AG08396 (cell line): ENCODE data around the gene ZNF319.
A peak's percentile ranks its signal among the peaks of the same experiment; 100 is the strongest.

ENCODE experiments used
- DNase-seq: peaks from one replicate; pipeline ENCODE4 v3.0.0; 2012; ENCODE audit warnings: low spot score, mixed read lengths

Gene ZNF319

DNA sequence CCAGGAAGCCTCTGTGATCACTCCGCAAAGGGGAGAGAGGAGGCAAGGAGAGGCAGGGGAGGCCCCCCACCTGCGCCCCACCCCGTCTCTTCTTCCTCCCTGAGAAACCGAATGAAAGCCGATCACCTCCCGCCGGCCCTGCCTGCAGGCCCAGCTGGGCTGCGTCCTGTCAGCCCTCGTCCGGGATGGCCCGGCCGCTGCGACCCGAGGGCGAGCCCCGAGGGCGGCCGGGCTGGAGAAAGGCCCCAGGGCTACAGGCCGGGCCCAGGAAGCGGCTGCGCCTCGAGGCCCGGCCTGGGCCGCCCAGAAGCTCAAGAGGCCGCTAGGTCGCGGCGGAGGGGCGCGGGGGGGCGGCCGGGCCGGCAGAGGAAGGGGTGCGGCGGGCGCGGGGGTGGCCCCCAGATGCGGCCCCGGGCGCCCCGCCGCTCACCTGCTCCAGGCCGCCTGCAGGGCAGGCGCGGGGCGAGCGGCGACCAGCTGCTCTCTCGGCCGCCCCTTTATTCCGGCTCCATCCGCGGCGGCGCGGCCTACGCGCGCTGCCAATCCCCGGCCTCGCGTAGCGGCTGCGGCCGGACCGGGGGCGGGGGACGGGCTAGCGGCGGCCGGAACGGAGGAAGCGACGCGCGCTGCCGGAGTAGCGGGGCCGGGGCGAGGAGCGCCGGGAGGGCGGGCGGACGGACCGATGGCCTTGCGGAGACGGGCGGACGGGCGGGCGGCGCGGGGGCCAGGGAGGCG, at the start of gene ZNF319:
Gene ZNF319, minus strand, starts transcription at position 702 of the 735 bp plus-strand sequence. CDS start 2,407 bp downstream, outside the sequence.
- DNase-seq, result peak; percentile 69

DNA sequence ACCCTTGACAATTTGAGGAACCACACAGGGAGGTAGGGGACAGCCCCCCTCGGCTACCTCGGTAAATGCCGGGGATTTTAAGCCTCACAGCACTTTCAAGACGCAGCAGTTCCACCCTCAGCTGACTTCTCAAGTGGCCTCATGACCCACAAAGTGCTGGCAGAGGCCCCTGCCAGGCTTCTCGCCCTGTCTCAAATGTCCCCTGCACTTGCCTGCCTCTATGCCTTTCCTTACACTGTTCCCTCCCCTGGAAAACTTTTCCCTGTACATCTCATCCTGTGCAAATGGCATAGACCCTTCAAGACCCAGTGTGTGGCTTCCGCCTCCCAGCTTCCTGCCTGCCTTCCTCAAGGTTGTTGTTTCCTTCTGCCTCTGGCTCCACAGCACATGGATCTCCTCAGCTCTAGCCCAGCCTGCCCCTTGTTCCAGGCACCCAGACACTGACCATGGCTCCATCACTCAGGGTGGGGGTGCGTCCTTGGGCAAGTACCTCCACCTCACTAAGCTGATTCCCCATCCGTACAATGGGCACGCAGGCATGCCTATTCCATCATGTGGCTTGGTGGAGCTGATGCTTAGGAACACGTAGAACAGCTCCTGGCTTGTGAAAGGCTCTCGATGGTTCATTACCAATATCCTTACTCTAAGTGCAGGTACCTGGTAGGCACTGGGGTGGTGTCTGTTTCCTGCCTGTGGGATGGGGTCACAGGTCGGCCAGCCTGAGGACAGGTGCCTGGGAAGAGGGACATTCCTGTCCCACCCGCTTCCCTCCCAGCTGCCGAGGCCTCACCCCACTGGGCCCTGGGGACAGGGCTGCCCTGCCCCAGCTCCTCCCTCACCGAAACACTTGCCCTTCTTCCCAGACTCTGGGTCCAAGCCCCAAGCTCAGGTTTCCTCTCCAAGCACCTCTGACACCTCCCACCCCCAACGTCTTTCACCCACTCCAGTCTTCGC, 49.0 kb upstream of the ZNF319 start:
- no peak for DNase-seq

DNA sequence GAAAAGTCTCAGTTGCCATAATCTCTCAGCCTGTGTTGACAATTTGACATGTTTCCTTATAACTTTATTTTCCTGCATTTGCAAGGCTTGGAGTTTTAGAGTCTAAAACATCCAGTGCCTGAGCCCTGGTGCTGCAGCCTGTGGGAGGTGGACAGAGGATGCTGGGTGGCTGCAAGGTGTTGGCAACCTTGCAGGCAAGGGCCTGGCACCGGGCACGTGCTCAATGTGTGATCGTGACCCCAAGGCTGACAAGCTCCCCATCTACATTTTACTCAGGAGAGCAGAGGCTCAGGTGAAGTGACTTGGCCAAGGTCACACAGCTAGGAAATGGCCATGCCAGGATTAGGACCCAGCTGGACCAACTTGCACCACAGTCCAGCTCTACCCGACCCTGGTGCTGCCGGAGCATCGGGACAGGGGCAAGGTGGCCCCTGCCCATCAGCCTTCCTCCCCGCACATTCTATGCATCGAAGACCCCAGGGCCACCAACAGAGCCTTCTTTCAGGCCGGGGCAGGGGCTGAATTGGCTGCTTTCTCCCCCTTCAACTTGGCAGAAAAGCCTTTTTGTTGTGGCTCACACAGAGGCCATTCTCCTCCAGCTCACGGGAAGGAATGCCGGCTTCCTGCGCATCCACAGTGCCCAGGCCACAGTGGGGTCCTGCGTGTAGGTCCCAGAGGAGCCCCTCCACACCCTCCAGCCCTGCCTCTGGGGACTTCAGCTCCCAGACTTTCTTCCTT, 48.2 kb upstream of the ZNF319 start:
- DNase-seq, result no peak

DNA sequence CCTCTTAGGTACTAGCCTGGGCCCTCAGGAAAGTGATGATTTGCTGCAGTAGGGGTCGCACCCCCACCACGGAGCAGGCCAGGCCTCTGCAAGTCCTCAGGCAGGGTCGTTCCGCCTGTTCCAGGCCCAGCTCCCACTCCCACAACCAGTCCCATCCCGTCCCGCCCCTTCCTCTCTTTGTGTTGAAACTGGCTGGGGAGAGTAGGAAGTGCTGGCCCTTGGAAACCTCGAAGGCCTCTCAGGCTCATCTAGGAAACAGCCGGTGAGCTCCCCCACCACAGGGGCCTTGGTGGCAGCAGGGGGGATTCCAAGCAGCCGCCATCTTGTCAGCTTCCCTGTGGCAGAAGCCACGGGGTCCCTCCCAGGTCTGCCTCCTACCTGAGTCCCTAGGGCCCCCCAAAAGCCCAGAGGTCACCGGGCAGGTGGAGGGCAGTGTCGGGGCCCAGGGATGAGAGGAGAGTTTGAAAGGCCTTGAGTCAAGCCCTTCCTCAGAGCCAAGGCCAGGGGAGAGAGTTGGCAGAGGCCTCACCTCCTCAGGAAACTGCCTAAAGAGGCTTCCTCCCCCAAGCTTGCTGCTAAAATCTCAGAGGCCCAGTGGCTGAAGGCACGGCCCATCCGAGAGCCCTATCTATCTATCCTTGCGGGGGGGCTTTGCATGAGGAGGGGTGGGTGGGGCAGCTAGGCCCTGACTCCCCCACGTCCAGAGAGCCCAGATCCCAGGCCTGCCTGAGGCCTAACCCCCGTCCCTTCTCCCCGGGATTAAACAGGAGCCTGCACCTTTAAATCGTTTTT, 47.3 kb upstream of the ZNF319 start:
- no peak for DNase-seq

DNA sequence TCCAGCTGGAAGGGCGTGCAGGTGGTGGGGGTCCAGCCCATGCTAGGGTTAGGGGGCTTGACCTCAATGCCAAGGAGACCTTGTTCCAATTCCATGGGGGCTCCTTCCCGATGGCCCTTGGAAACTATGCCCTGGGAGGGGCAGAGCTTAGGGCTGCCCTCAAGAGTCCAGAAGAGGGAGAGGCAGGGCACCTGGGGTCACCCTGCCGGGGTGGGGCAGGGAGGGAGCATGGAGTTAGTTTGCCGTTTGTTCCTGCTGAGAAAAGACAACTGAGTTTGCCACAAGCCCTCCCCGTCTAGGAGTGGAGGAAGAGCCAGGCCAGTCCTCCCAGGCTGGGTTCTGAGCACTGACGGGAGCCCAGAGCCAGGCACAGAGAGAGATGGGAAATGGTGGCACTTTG, 46.5 kb upstream of the ZNF319 start:
- no peak for DNase-seq

DNA sequence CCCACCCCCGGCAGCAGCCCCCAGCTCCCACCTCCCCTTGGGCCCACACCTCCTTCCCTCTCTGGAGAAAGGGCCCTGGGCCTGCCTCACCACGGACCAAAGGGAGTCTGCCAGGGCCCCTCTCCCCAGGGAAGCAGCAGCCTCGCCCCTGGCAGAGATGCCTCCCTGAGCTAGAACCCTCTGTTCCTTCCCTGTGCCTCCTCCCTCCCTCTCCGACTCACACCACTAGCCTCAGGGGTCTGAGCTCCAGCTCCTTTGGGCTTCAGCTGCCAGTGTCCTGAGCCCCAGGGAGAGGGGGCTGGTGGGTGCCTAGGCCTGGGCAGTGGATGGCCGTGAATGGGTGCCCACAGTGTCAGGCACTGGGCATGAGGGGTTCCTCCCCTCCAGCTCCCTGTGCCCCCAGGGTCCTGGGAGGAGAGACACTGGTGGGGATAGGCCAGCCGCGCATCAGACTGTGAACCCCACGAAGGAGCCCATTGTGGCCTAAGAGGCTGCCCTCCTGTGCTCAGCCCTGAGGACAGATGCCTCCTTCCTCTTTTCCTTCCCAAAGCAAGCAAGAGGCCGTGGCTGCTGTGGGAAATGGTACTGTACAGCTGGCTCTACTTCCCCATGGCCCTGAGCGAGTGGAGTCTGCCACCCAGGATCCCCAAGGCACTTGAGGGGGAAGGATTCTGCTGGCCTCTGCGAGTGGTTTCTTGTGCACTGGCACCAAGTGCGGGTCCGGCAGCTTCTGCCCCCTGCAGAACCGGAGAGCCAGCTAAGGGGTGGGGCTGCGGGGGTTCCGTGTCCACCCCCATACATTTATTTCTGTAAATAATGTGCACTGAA, 45.8 kb upstream of the ZNF319 start:
- DNase-seq, result no peak

DNA sequence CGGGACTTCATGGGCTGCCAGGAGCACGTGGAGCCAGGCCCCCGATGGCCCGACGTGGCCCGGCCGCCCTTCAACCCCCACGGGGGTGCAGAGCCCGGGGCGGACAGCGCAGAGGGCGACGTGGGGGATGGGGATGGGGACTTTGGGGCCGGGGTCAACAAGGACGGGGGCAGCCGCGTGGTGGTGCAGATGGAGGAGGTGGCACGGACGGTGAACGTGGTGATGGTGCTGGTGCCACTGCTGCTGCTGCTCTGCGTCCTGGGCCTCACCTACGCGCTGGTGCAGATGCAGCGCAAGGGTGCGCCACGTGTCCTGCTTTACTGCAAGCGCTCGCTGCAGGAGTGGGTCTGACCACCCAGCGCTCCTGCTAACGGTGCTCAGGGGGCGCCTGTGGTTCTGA, 44.6 kb upstream of the ZNF319 start:
- DNase-seq, result no peak

DNA sequence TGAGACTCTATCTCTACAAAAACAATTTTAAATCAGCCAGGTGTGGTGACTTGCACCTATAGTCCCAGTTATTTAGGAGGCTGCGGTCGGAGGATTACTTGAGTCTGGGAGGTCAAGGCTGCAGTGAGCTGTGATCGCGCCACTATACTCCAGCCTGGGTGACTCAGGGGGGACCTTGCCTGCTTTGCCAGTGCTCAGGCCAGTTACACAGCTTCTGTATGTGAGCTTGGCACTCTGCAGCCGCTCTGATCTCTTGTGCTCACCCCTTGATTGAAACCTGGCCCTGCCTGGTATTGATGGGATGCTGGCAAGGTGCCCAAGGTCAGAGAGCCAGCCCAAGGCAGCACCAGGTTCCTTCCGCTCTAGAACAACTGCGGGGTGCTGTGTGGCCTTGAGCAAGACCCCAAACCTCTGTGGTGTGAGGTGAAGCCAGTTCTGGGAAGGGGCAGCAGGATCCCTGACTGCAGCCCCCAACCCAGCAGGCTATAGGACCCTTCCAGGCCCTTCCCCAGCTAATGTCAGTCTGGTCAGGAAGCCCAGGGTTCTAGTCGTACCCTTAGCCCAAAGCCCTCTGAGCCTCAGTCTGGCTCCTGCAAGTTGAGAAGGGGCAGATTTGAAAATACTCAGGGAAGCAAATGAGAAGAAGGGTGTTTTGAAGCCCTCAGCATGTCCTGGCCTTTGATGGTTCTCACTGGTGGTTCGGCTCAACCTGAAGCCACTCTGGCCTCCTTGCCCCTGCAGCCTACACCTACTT, 44.0 kb upstream of the ZNF319 start:
- DNase-seq, result no peak

DNA sequence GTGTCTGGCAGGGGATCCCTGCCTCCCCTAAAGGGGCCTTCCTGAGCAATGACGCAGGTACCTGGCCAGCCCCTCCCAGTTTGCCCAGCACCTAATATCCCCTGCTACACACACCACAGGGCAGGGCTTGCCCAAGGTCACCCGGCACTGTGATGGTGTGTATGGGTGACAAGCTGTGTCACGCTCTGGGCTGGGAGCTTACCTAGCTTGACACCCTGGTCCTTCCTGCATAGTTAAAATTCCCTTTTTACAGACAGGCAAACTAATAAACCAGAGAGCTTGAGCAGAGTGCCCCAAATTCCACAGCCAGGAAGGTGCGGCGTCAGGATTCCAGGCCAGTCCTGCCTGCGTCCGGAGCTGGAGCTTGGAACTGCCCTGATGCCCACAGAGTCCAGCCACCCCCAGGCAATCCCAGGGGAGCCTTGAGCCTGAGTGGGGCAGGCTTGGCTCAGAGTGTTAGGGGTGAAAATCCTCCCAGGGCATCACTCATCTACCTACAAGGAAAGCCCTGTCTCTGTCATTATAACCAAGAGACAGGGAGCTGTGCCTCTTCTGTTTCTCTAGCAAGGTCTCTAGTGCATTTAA, 43.2 kb upstream of the ZNF319 start:
- DNase-seq, result no peak

DNA sequence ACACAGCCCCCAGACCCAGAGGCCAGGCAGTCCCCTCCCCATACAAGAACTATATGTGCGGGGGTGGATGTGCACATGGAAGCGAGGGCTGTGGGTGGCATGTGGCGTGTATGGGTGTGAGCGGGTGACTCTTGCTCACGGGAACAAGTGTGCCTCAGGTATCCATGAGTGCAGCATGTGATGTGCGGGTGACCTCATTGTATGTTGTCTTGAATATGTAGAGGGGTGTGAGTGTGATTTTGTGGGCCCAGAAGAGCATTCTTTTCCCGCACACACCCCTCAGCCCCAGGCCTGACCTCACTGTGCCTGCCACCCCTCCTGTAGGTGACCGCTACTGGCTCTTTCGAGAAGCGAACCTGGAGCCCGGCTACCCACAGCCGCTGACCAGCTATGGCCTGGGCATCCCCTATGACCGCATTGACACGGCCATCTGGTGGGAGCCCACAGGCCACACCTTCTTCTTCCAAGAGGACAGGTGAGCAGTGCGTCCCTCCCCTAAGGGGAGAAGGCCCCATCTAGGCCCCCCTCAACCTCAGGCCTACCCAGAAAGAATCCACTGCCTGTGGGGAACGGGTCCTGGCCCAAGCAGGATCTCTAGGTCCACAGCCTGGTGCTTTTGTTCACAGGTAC, 42.5 kb upstream of the ZNF319 start:
- no peak for DNase-seq

DNA sequence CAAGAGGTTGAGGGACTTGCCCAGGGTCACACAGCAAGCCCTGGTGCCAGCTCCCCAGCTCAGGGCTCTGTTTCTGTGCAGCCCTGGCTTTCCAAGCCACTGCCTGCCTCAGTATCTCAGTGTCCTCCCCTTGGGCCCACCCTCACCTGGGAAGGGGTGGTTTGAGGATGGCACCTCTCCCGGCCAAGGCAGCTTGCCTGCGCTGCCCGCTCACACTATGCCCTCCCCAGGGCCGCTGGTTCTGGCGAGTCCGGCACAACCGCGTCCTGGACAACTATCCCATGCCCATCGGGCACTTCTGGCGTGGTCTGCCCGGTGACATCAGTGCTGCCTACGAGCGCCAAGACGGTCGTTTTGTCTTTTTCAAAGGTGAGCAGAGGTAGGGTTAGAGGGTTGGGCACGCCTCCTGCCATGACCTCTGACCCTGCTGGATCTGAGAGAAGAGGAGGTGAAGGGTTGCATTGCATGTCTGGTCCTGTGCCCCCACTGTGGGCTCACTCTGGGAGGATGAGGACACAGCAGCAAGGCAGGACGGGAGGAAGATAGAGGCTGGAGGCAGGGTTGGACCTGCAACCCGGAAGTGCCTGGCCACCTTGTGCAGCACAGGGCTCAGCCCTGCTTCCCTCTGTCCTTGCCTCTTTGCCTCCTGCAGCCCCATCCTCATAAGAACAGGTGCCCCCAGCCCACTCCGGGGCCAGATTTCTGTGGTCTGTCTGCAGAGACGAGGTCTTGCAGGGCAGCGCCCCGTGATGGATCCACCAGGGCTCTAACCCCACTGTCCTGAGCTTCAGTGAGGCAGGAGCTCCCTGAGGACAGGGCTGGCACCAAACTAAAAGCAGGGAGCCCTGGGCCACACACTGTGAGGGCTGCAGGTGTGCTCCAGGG, 41.8 kb upstream of the ZNF319 start:
- no peak for DNase-seq

DNA sequence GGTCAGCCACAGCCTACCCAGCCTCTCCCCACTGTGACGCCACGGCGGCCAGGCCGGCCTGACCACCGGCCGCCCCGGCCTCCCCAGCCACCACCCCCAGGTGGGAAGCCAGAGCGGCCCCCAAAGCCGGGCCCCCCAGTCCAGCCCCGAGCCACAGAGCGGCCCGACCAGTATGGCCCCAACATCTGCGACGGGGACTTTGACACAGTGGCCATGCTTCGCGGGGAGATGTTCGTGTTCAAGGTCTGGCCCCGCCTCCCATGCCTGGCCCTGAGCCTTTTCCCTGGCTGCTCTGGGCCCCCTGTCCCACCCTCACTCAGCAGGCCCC, 41.1 kb upstream of the ZNF319 start:
- no peak for DNase-seq

DNA sequence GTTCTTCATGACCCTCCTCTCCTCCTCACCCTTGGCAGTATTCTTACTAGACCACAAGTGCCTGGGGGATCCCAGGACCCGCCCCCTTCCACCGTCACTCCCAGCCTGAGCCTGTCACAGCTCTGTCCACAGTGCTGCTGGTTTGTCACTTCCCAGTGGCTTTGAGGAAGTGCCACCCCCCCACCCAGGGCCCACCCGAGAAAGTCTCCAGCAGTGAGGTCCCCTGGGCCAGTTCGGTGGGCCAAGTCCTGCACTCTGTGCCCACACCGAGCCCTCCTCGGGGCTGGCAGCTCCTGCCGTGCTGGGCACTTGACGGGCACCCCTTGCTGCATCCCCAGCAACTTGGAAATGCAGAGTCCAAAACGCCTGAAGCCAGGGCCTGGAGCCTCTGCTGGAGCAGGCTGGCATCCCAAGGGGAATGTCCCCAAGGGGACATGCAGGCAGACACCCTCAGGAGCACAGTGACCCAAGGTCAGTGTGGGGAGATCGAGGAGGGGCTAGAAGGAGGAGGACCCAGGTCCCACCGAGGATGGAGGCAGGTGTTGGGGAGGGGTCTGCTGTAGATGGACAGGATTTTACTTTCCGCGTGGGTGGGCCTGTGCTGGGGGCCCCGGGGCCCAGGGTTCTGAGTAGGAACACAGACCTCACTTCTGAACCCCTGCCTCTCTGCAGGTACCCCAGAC, 40.6 kb upstream of the ZNF319 start:
- DNase-seq, result no peak

DNA sequence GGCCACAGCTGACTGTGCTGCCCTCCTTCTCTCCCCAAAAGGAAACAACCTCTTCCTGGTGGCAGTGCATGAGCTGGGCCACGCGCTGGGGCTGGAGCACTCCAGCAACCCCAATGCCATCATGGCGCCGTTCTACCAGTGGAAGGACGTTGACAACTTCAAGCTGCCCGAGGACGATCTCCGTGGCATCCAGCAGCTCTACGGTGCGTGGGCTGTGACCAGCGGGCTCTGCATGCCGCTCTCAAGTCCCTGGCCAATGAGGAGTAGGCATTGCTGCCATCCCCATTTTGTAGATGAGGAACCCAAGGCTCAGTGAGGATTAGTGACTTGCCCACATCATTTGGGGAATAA, 40.0 kb upstream of the ZNF319 start:
- DNase-seq, result no peak

DNA sequence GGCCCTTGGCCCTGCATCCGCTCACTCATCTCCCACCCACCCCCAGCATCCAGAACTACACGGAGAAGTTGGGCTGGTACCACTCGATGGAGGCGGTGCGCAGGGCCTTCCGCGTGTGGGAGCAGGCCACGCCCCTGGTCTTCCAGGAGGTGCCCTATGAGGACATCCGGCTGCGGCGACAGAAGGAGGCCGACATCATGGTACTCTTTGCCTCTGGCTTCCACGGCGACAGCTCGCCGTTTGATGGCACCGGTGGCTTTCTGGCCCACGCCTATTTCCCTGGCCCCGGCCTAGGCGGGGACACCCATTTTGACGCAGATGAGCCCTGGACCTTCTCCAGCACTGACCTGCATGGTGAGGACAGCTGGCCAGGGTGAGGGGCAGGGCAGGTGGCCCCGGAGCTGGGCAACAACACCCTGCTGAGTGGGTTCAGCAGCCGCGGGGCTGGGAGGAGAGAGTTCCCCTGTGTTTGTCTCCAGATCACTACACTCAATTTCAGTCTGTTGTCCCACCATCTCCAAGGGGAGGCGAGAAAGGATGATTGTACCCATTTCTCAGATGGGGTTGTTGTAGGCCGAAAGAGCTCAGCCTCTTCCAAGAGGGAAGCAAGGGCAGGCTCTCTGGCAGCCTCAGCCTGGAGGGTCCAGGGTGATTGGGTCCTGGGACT, 39.5 kb upstream of the ZNF319 start:
- no peak for DNase-seq

DNA sequence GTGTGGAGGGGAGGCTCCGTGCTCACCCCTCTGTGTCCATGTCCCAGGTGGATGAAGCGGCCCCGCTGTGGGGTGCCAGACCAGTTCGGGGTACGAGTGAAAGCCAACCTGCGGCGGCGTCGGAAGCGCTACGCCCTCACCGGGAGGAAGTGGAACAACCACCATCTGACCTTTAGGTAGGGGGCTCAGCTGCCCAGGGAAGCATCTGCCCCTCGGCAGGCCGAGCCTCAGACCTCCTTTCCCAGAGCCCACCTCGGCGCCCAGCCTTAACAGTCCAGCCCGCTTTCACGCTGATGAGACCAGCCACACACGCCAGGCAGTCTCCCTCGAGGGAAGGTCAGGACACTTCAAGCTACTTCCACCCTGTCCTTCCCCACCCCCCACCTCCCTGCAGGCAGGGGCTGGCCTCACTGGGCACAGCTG, 37.8 kb upstream of the ZNF319 start:
- DNase-seq, result no peak

DNA sequence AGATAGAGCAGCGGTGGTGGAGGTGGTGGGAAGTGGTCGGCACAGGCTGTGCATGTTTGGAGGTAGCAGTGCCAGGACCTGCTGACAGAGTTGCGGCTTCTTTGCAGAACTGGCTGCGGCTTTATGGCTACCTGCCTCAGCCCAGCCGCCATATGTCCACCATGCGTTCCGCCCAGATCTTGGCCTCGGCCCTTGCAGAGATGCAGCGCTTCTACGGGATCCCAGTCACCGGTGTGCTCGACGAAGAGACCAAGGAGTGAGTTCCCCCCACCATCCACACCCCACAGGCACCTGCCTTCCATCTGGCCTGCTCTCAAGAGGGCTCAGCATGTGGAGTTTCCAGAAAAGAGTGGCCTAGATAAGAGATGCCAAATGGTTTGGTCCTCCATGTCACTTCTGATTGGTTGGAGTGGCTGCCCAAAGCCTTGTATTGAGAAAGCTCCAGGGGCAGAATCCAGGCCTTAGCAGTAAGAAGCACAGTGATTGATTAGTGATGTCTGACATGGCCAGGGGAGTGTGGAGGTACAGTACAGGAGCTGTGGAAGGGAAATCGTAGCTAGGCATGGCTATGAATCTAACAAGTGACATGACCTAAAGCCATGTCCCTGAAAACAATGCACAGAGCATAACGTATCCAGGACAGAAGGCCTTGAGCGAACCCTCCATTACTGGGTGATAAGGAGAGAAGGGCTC, 37.0 kb upstream of the ZNF319 start:
- DNase-seq, result no peak
